Measurements from ENCODE around the gene PRKN. TPM values are rescaled to one million over a fixed set of nuclear protein-coding genes. Genes with fewer than 3 reads are reported as not detected.

PRKN gene
- total and polyA plus RNA-seq, 9 of the 15 experiments (the other 6 are each of a cell fraction or from before 2014, with no cell fraction given) = 0.03 to 0.96 (median 0.15) TPM; not detected in 2

GRCh38 chr6:162198925-162199324, 528.6 kb downstream of the PRKN start:
- intact Hi-C loops (cut with micrococcal nuclease) = no loop called here
- in situ Hi-C loops (cut with MboI) = no loop called here
- ChIA-PET CTCF (ENCODE audit: low intra/inter-chr PET ratio) (no interaction called here), POLR2A (no interaction called here)
- DNase-seq (ENCODE audit: extremely low read depth in 1 of 4, low spot score in 3 of 4) = no peak
- TF ChIP-seq ZFP91 (CRISPR knock-in tag; IDR thresholded peaks at IDR 0.05) (no peak), ZNF24 (IDR thresholded peaks at IDR 0.05) (no peak), ZNF695 (CRISPR knock-in tag; IDR thresholded peaks at IDR 0.05) (no peak), ZNF778 (CRISPR knock-in tag; IDR thresholded peaks at IDR 0.05) (no peak), RBBP5 (IDR thresholded peaks at IDR 0.05; ENCODE audit: borderline replicate concordance, insufficient read depth, low read length, poor library complexity, severe bottlenecking) (no peak), MYC (IDR thresholded peaks at IDR 0.05; ENCODE audit: low read depth, low read length) (no peak), MYC (CRISPR knock-in tag; IDR thresholded peaks at IDR 0.05; ENCODE audit: borderline replicate concordance, low read depth) (no peak)
- no TSS peak for BruUV-seq (replicated peaks)
- Histone ChIP-seq H4K20me1 (replicated peaks; ENCODE audit: control insufficient read depth, insufficient read depth, low read length) (no peaks in the 10 kb centered on the region), H3K4me3 (no peak overlapping the region), H3K27ac (ENCODE audit: extremely low read depth, low read depth, low read length) (no peak overlapping the region), H3K4me1 (replicated peaks in 1 of 2; ENCODE audit: control insufficient read depth in 2 of 2, insufficient read depth in 2 of 2, low read length in 2 of 2) (no peaks in the 10 kb centered on the region), H3K4me2 (ENCODE audit: insufficient read depth, low read length) (no peak overlapping the region), H3K9ac (ENCODE audit: insufficient read depth in 1 of 2, low read depth in 2 of 2, low read length in 2 of 2) (no peak overlapping the region), H3K27me3 (ENCODE audit: control insufficient read depth in 2 of 2, insufficient read depth in 2 of 2, low read length in 2 of 2) (no peaks in the 10 kb centered on the region), H3K36me3 (ENCODE audit: control insufficient read depth, insufficient read depth, low read length) (no peaks in the 10 kb centered on the region), H2AFZ (ENCODE audit: low read depth, low read length) (no peak overlapping the region), H3K9me1 (ENCODE audit: control insufficient read depth, insufficient read depth, low read length) (no peaks in the 10 kb centered on the region), H3K9me3 (replicated peaks; ENCODE audit: control insufficient read depth, insufficient read depth, low read depth, low read length) (no peaks in the 10 kb centered on the region; the same call in 1 of the 2 replicates), H3K79me2 (ENCODE audit: control insufficient read depth, insufficient read depth, low read length) (no peaks in the 10 kb centered on the region)
- no peak for FAIRE-seq
- no peak for ATAC-seq
- 0% methylated on average over 3 of the region's 3 CpGs for WGBS (ENCODE audit: insufficient coverage, low coverage, missing lambda C conversion rate)
